ENCODE results near the gene TGIF1. TPM values are rescaled to one million over a fixed set of nuclear protein-coding genes. Genes with fewer than 3 reads are reported as not detected.

Gene TGIF1
- total and polyA plus RNA-seq, 4 experiments from 2014 or later: 69.6 to 95.1 (median 87.9) TPM

Other genes with a start within 250 kb of the TGIF1 start
- gene MYOM1, start 230.2 kb upstream of the TGIF1 start, total RNA-seq: 1 to 10 TPM; 3.5 to 4.2 TPM
- gene MYOM1, start 230.2 kb upstream of the TGIF1 start, polyA plus RNA-seq: under 1 TPM; 0.09 to 0.18 TPM
- 100 to 1,000 TPM; 477 to 489 TPM for gene MYL12A, start 202.4 kb upstream of the TGIF1 start, total RNA-seq
- gene MYL12A, start 202.4 kb upstream of the TGIF1 start, polyA plus RNA-seq: 1,000 to 10,000 TPM; 2,683 to 3,569 TPM
- 100 to 1,000 TPM; 199 to 219 TPM for gene MYL12B, start 188.0 kb upstream of the TGIF1 start, total RNA-seq
- gene MYL12B, start 188.0 kb upstream of the TGIF1 start, polyA plus RNA-seq: 1,000 to 10,000 TPM in 1 of 2 donors, 100 to 1,000 TPM in 1; 962 to 1,169 TPM